DND-41 (cell line): Measurements from ENCODE around the gene ARHGAP22.

Experiments used
- ATAC-seq: fragments of 200-7000 bp; cut with Tn5 transposase; 3 replicates; pipeline ENCODE4 v1.9.1; 2021; ENCODE audit warnings: low read depth; ENCODE audit not compliant: insufficient read depth
- DNase-seq: peaks from one replicate; pipeline ENCODE4 v3.0.0-alpha.2; 2020
- H2AFZ ChIP-seq: 2 replicates; pipeline ENCODE4 v1.6.0; 2012; ENCODE audit warnings: low read depth, low read length
- H3K27ac ChIP-seq: 2 replicates; pipeline ENCODE4 v1.5.1; 2012; ENCODE audit warnings: low read length, inconsistent platforms
- H3K27me3 ChIP-seq: fragments of 200-600 bp; sonication (generic); 2 replicates; pipeline ENCODE4 v1.6.0; 2012; ENCODE audit warnings: low read length, mild to moderate bottlenecking, inconsistent platforms; ENCODE audit not compliant: insufficient read depth, poor library complexity
- H3K36me3 ChIP-seq: 2 replicates; pipeline ENCODE4 v1.5.1; 2012; ENCODE audit warnings: low read length, inconsistent platforms; ENCODE audit not compliant: insufficient read depth
- H3K4me1 ChIP-seq: 2 replicates; pipeline ENCODE4 v1.5.1; 2012; ENCODE audit warnings: mild to moderate bottlenecking, low read length; ENCODE audit not compliant: insufficient read depth
- H3K4me2 ChIP-seq: 2 replicates; pipeline ENCODE4 v1.6.0; 2012; ENCODE audit warnings: mild to moderate bottlenecking, moderate library complexity, low read length, inconsistent platforms; ENCODE audit not compliant: insufficient read depth
- H3K4me3 ChIP-seq, 2 experiments: fragments of 200-600 bp in 1 of 2; shearing (Covaris generic) in 1 of 2; 2 replicates each; pipeline ENCODE4 v1.5.1; 2012 to 2016; ENCODE audit warnings: inconsistent platforms in 2 of 2, low read length in 2 of 2, mild to moderate bottlenecking in 2 of 2, low read depth in 1 of 2, moderate library complexity in 1 of 2
- H3K79me2 ChIP-seq: 2 replicates; pipeline ENCODE4 v1.6.0; 2012; ENCODE audit warnings: low read length, inconsistent platforms; ENCODE audit not compliant: insufficient read depth
- H3K9ac ChIP-seq: 2 replicates; pipeline ENCODE4 v1.6.0; 2012; ENCODE audit warnings: low read depth, mild to moderate bottlenecking, inconsistent platforms, low read length, moderate library complexity
- H3K9me3 ChIP-seq: 2 replicates; pipeline ENCODE4 v1.5.1; 2012; ENCODE audit warnings: low read length, moderate library complexity, mild to moderate bottlenecking, inconsistent platforms; ENCODE audit not compliant: insufficient read depth, severe bottlenecking
- H4K20me1 ChIP-seq: 2 replicates; pipeline ENCODE4 v1.6.0; 2012; ENCODE audit warnings: low read length; ENCODE audit not compliant: insufficient read depth
- EZH2 ChIP-seq: IDR thresholded peaks from 3 replicates; pipeline ENCODE4 v1.6.1; 2012; ENCODE audit warnings: borderline replicate concordance, low read depth, mild to moderate bottlenecking, moderate library complexity, low read length, inconsistent platforms; ENCODE audit not compliant: severe bottlenecking
- TF ChIP-seq, protein P1 (sequence below): IDR thresholded peaks from 2 replicates; pipeline ENCODE4 v1.5.1; 2012; ENCODE audit warnings: borderline replicate concordance, low read length, moderate library complexity, mild to moderate bottlenecking; ENCODE audit not compliant: poor library complexity, severe bottlenecking; ENCODE audit errors: extremely low read depth

Gene ARHGAP22

DNA sequence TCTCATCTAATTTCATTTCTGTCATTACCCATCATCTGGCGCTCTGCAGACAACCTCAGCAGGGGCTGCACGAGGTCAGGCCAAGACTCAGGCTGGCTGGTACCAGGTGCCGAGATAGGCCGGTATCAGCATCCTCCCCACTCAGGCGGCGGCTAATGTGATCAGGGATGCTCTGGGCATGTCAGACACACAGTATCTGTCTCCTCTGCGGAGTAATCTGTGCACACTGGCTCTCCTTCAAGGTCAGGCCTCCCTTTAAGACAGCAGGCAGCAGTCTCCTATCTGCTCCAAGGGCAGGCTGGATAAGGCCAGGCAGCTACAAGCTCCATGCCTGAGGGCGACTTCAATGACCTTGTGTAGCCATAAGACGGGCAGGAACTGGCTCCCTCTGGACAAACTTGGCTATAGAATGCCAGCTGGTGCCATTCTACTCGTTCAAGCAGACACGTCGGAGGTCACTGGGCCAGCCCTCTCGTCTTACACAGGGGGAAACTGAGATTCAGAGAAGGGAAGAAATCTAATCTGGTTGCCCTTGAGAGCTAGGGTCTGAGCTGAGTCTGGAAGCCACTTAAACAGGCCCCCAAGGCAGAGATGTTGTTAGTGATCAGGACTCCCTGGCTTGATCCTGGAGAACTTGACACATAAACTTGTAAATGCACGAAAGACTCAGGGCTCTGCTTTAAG, 59.3 kb downstream of the ARHGAP22 start:
- Histone ChIP-seq H2AFZ (no peak overlapping the region), H3K27me3 (no peaks in the 10 kb centered on the region), H4K20me1 (no peaks in the 10 kb centered on the region), H3K4me3 (no peak overlapping the region), H3K4me1 (no peaks in the 10 kb centered on the region), H3K9ac (no peak overlapping the region), H3K4me2 (no peak overlapping the region), H3K27ac (no peak overlapping the region), H3K9me3 (no peaks in the 10 kb centered on the region), H3K79me2 (no peaks in the 10 kb centered on the region), H3K36me3 (no peaks in the 10 kb centered on the region)
- ATAC-seq, result no peak
- TF ChIP-seq, protein P1, sequence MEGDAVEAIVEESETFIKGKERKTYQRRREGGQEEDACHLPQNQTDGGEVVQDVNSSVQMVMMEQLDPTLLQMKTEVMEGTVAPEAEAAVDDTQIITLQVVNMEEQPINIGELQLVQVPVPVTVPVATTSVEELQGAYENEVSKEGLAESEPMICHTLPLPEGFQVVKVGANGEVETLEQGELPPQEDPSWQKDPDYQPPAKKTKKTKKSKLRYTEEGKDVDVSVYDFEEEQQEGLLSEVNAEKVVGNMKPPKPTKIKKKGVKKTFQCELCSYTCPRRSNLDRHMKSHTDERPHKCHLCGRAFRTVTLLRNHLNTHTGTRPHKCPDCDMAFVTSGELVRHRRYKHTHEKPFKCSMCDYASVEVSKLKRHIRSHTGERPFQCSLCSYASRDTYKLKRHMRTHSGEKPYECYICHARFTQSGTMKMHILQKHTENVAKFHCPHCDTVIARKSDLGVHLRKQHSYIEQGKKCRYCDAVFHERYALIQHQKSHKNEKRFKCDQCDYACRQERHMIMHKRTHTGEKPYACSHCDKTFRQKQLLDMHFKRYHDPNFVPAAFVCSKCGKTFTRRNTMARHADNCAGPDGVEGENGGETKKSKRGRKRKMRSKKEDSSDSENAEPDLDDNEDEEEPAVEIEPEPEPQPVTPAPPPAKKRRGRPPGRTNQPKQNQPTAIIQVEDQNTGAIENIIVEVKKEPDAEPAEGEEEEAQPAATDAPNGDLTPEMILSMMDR, result no peak
- no peak for TF ChIP-seq EZH2
- no peak for DNase-seq

- no peak overlapping the region for H3K27ac ChIP-seq
- H3K79me2 ChIP-seq, result no peaks in the 10 kb centered on the region
- H3K4me1 ChIP-seq, result no peaks in the 10 kb centered on the region
- H3K9me3 ChIP-seq, result no peaks in the 10 kb centered on the region
- no peaks in the 10 kb centered on the region for H3K27me3 ChIP-seq
- DNase-seq (no peak), ATAC-seq (no peak)
- no peak overlapping the region for H3K9ac ChIP-seq
- H3K36me3 ChIP-seq, result no peaks in the 10 kb centered on the region
- no peak overlapping the region for H3K4me3 ChIP-seq
- H2AFZ ChIP-seq, result no peak overlapping the region
- H3K4me2 ChIP-seq, result no peak overlapping the region
- no peak for TF ChIP-seq EZH2
- TF ChIP-seq, protein P1, result no peak
- H4K20me1 ChIP-seq, result no peaks in the 10 kb centered on the region
Observed at GRCh38 chr10:48543182-48543844, 61.6 kb downstream of the ARHGAP22 start.

DNA sequence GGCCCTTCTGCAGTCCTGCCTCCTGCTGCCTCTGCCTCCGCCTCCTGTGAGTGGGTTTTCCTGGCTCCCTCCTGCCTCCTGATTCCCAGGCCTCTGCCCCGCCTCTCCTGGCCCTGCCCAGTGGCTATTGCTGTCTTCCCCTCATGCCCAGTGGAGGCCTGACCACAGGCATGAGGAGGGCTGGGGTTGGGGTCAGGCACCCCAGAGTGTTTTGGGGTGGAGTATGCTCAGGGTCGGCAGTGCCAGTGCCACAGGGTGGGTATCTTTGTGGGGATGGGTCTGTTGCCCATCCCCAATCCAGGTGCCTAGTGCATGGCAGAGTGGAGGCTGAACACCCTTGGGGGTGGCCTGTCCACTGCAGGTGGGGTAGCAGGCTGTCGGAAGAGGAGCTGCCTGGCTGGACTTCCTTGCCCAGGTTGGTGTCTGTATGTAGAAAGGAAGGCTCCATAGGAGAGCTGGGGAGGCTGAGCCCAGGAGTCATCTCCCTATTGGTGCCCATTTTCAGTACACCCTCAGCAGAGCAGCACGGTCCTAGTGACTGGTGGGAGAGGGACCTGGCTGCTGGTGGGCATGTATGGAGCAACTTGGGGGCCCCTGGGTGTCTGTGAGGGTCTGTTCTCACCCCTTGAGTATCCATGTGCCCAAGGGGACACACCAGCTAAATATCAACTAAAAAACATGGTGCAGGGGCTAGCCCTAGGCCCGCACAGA, 62.2 kb downstream of the ARHGAP22 start:
- H3K4me3 ChIP-seq, result no peak overlapping the region
- H3K36me3 ChIP-seq, result no peaks in the 10 kb centered on the region
- DNase-seq, result no peak
- H3K79me2 ChIP-seq, result no peaks in the 10 kb centered on the region
- no peak overlapping the region for H3K4me2 ChIP-seq
- no peak for TF ChIP-seq EZH2
- TF ChIP-seq, protein P1, result no peak
- H3K9ac ChIP-seq, result no peak overlapping the region
- no peaks in the 10 kb centered on the region for H3K9me3 ChIP-seq
- H4K20me1 ChIP-seq, result no peaks in the 10 kb centered on the region
- no peak overlapping the region for H3K27ac ChIP-seq
- no peak overlapping the region for H2AFZ ChIP-seq
- peaks cover 3% of the 10 kb centered on the region for H3K27me3 ChIP-seq
- H3K4me1 ChIP-seq, result no peaks in the 10 kb centered on the region
- no peak for ATAC-seq
